Prostate gland (tissue), 2 donors: Measurements from ENCODE around the gene DGKZ.

Source experiments
- CTCF ChIP-seq, 4 experiments: fragments of 200-600 bp in 2 of 4; fragments of 450-650 bp in 2 of 4; sonication (generic) in 2 of 4; IDR thresholded peaks; 1 replicate in 3 of 4; 2 replicates in 1 of 4; pipeline ENCODE4 v1.5.1; 2016 to 2019; ENCODE audit warnings: antibody characterized with exemption in 4 of 4, mild to moderate bottlenecking in 2 of 4, moderate library complexity in 2 of 4
- POLR2A ChIP-seq: fragments of 450-650 bp; IDR thresholded peaks from one replicate; pipeline ENCODE4 v1.6.1; 2016; ENCODE audit warnings: antibody characterized with exemption, mild to moderate bottlenecking

- TF ChIP-seq POLR2A (no peak), CTCF (IDR thresholded peaks at IDR 0.05) (no peak)
Observed at GRCh38 chr11:46302866-46303265, 44.4 kb upstream of the DGKZ start.
